ENCODE data around the gene HBQ1.
"Not testable (repeated sequence)": the region's sequence is repeated elsewhere in the genome, so short reads cannot be mapped to it uniquely, and the experiment has no call there.

HBQ1 gene

DNA sequence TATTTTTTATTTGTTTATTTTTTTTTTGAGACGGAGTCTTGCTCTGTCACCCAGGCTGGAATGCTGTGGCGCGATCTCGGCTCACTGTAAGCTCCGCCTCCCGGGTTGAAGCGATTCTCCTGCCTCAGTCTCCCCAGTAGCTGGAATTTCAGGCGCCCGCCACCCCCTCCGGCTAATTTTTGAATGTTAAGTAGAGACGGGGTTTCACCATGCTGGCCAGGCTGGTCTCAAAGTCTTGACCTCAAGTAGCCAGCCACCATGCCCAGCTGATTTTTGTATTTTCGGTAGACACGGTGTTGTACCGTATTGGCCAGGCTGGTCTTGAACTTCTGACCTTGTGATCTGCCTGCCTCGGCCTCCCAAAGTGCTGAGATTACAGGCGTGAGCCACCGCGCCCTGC is 50.1 kb downstream of the HBQ1 start:
- H3K9ac ChIP-seq (ENCODE audit: low read depth, low read length); H3K4me1 ChIP-seq (ENCODE audit: insufficient read depth, low read length); H3K9me3 ChIP-seq (ENCODE audit: control insufficient read depth, insufficient read depth, low read length): not testable (repeated sequence)
- H3K36me3 ChIP-seq (ENCODE audit: insufficient read depth, low read length), result peaks cover 15% of the 10 kb centered on the region

All from ES-I3 (cell line).